Measurements from ENCODE around the gene LHX1. TPM values are rescaled to one million over a fixed set of nuclear protein-coding genes. Genes with fewer than 3 reads are reported as not detected.

LHX1 gene
- total and polyA plus RNA-seq, 2 of the 8 experiments (the other 6 are each of a cell fraction or from before 2014, with no cell fraction given): 0.26 to 0.93 TPM

DNA sequence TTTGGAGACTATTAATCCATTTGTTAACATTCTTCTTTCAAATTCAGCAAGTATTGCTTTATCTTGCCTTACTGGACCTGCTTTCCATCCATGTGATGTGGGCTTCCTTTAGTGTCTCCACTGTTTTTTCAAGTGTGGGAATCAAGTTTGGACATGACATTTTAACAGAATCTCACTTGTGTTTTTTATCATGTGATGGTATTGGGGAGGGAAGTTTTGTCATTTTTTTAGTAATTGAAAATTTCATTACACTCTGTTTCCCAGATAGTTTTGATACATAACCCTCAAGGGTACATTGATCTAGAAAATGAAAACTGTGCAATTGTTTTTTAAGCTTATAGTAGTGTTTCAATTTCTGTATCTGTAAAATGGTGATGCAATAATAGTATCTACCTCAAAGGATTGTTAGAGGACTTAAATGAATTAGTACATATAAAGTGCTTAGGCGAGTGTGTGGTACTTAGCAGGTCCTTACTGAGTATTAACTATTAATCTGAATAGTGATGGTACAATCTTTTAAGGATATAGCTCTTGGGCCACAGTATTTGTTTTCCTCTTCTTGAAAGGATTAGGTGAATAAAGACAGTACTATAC lies 38.7 kb downstream of the LHX1 start:
- no peak overlapping the region for H4K8ac ChIP-seq (ENCODE audit: extremely low read depth, insufficient read depth, low read length)
- H4K91ac ChIP-seq (replicated peaks; ENCODE audit: insufficient read length, low read length): no peak overlapping the region
- H3K36me3 ChIP-seq (ENCODE audit: control insufficient read depth in 2 of 4, insufficient read depth in 4 of 4, low read length in 3 of 4): no peaks in the 10 kb centered on the region
- no peak overlapping the region for H2BK120ac ChIP-seq (replicated peaks; ENCODE audit: low read depth, low read length)
- ChIA-PET POLR2A (ENCODE audit: partially characterized antibody) (interaction anchor here (1.3 kb wide), 1 partner anchor 65 kb away, joined by 3 read pairs; no protein-coding TSS in a partner anchor), CTCF (ENCODE audit: partially characterized antibody) (interaction anchor here (0.6 to 1.3 kb wide), 9 partner anchors 11 to 1428 kb away, joined by 3 to 5 read pairs (median 3); no protein-coding TSS in a partner anchor)
- H3K23me2 ChIP-seq (ENCODE audit: low read depth, low read length): no peaks in the 10 kb centered on the region
- H3K79me2 ChIP-seq (ENCODE audit: control insufficient read depth in 1 of 2, insufficient read depth in 2 of 2, low read length in 2 of 2): peaks cover 0 to 27% of the 10 kb centered on the region in 2 experiments; a peak in 2 of 4 replicates
- H3K4me2 ChIP-seq (ENCODE audit: insufficient read depth in 1 of 2, low read depth in 2 of 2, low read length in 2 of 2): no peak overlapping the region
- no peak overlapping the region for H3K18ac ChIP-seq (ENCODE audit: extremely low read depth, low read length)
- H2AK5ac ChIP-seq (ENCODE audit: low read depth, low read length): no peak overlapping the region
- no peak overlapping the region for H2BK20ac ChIP-seq (ENCODE audit: low read length)
- no peak overlapping the region for H3K14ac ChIP-seq (ENCODE audit: insufficient read length)
- no peak overlapping the region for H4K5ac ChIP-seq (ENCODE audit: insufficient read length, low read depth, low read length)
- no peak overlapping the region for H3K4ac ChIP-seq (replicated peaks; ENCODE audit: insufficient read length, low read depth, low read length)
- no peak overlapping the region for H3K27ac ChIP-seq (ENCODE audit: low read depth, low read length)
- H2BK12ac ChIP-seq (ENCODE audit: low read depth, low read length): no peak overlapping the region
- H3K56ac ChIP-seq (replicated peaks; ENCODE audit: insufficient read length, low read depth, low read length): no peak overlapping the region
- 0 out of 7 replicates have a peak, but pooled peaks cover 0 to 3% (median 0%) of the 10 kb centered on the region in 4 experiments for H3K4me1 ChIP-seq (replicated peaks in 1 of 4; ENCODE audit: control insufficient read depth in 3 of 4, insufficient read depth in 4 of 4, low read length in 3 of 4)
- no peaks in the 10 kb centered on the region for H3K79me1 ChIP-seq (ENCODE audit: low read depth, low read length)
- H2BK15ac ChIP-seq (ENCODE audit: low read length): no peak overlapping the region
- no peaks in the 10 kb centered on the region for H3K9me3 ChIP-seq (ENCODE audit: insufficient read depth in 2 of 2, low read depth in 1 of 2, low read length in 1 of 2)
- WGBS, 2 experiments (ENCODE audit: extremely low coverage in 1 of 2, insufficient coverage in 1 of 2, insufficient read length in 1 of 2, insufficient replicate concordance in 2 of 2, low coverage in 1 of 2, low lambda C conversion rate in 2 of 2, missing lambda C conversion rate in 1 of 2): 82% methylated on average over 1 of the region's 1 CpG; no CpG with 5 or more reads in 1 of the 2 experiments
- no peak overlapping the region for H2AFZ ChIP-seq (ENCODE audit: low read length)
- FAIRE-seq: no peak
- H3K9ac ChIP-seq (replicated peaks in 1 of 4; ENCODE audit: extremely low read depth in 1 of 4, low read depth in 3 of 4, low read length in 3 of 4): no peak overlapping the region
- no peak for DNase-seq (ENCODE audit: low read depth in 1 of 2, low spot score in 2 of 2)
- H4K20me1 ChIP-seq (replicated peaks in 1 of 2; ENCODE audit: control insufficient read depth in 1 of 2, insufficient read depth in 2 of 2, low read length in 2 of 2): peaks cover 0 to 3% of the 10 kb centered on the region in 2 experiments
- no peak overlapping the region for H3K23ac ChIP-seq (ENCODE audit: insufficient read length)
- no peaks in the 10 kb centered on the region for H3K27me3 ChIP-seq (replicated peaks in 1 of 4; ENCODE audit: control insufficient read depth in 3 of 4, extremely low read depth in 1 of 4, insufficient read depth in 3 of 4, low read length in 3 of 4)
- no peak overlapping the region for H3K4me3 ChIP-seq (ENCODE audit: extremely low read depth in 1 of 4, insufficient read depth in 2 of 4, low read depth in 3 of 4, low read length in 4 of 4)
- H2BK5ac ChIP-seq (ENCODE audit: low read depth, low read length): no peak overlapping the region
- no peak for TF ChIP-seq KDM5A (IDR thresholded peaks at IDR 0.05; ENCODE audit: low read length)
- TF ChIP-seq EP300 (IDR thresholded peaks at IDR 0.05; ENCODE audit: borderline replicate concordance in 1 of 2, low read depth in 2 of 2, low read length in 2 of 2): no peak
- TF ChIP-seq CREB1 (IDR thresholded peaks at IDR 0.05): no peak
- no peak for TF ChIP-seq CHD2 (IDR thresholded peaks at IDR 0.05; ENCODE audit: low read length)
- TF ChIP-seq KDM4A (IDR thresholded peaks at IDR 0.05; ENCODE audit: low read depth, low read length, severe bottlenecking): no peak
- TF ChIP-seq, protein P1, sequence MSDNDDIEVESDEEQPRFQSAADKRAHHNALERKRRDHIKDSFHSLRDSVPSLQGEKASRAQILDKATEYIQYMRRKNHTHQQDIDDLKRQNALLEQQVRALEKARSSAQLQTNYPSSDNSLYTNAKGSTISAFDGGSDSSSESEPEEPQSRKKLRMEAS (IDR thresholded peaks at IDR 0.05): no peak
- no peak for TF ChIP-seq CBX8 (IDR thresholded peaks at IDR 0.05; ENCODE audit: borderline replicate concordance, low read depth, low read length)

All from H1 (cell line).